HG03159 (cell line): ENCODE data around the gene CRYZL1.
"Not testable (repeated sequence)": the region's sequence is repeated elsewhere in the genome, so short reads cannot be mapped to it uniquely, and the experiment has no call there.

Source experiments
- ATAC-seq: cut with Tn5 transposase; IDR thresholded peaks from one replicate; pipeline ENCODE4 v1.9.1; 2021; ENCODE audit warnings: mild to moderate bottlenecking, moderate library complexity; ENCODE audit not compliant: unreplicated experiment

Gene CRYZL1

DNA sequence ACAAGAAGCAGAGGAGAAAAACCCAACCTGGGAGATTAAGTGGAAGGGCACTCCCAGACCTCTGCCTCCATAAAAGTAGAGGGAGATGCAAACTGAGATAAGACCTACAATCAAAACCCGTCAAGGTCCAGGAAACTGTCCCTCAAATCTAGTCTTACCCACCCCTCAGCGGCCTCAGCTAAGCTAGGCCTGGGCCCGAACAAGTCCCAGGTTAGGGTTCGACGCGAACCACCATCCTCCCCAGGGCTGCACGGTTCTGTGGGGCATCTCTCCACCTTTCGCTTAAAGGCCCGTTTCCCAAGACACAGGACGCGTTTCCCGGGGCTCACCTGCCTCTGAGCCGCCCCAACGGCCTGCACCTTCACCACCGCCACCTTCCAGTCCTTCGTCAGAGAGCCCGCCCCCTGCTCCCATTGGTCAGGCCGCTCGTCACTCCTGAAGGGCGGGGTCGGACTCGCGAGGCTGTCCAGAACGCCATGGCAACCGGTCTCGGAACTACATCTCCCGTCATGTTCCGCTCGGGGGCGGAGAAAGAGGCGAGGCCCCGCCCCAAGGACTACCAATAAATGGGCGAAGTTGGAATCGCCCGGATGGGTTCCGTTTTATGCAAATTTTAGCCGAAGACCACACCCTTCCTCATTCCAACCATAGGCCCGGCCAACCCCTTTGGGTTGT, at the start of gene CRYZL1:
Gene CRYZL1, minus strand, starts transcription at position 390 of the 675 bp plus-strand sequence. CDS start 10,190 bp downstream, outside the sequence.
- ATAC-seq: peak; percentile 81

DNA sequence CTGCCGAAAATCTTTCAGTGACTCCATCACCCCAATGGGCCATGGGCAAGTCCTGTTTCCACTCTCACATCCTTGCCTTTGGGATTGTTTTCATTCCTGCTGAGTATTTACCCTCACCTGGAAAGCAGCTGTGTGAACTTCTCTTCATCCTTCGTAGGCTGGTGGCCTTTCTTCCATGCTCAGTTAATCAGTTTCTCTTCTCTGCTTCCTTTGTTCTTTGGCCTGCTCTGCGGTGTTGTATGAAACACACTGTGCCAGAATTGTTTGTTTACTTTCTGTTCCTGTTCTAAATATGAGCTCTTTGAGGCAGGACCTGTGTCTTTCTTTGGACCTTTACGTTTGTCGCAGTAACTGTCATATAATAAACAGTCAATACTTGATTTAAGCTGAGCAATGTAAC, 49.3 kb upstream of the CRYZL1 start:
- ATAC-seq: no peak

DNA sequence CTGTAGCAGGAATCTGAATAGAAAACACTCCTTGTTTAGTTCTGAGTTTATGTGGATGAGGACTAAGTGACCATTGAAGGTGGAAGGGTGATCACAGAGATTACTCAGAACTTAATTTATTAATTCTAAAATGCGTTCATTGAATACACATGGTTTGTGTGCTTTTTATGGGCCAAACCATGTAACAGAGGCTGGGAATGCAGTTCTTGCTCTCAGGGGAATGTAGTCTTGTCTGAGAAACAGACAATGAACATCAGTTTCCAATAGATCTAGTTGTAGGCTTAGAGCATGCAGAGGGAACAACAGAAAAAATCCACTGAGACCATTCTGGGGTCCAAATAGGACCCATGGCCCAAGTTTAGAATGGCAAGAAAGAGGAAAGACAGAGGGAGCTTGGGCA, 46.8 kb upstream of the CRYZL1 start:
- no peak for ATAC-seq

DNA sequence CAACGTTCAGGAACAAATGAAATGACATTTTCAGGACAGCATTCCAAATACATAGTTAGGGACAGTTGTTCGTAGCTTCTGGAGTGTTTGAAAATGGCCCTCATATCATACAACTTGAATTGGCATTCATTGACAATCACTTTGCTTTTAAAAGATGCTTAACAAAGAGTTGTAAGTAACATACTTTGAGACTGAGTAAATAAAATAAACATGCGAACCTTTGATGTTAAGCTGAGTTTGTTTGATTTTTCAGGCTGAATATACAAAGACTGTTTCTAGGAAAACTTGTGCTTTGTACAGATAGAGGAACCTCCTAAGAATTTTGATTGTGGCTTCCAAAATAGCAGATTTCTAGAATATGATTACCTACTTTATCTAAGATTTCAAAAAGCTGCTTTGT, 46.1 kb upstream of the CRYZL1 start:
- no peak for ATAC-seq

DNA sequence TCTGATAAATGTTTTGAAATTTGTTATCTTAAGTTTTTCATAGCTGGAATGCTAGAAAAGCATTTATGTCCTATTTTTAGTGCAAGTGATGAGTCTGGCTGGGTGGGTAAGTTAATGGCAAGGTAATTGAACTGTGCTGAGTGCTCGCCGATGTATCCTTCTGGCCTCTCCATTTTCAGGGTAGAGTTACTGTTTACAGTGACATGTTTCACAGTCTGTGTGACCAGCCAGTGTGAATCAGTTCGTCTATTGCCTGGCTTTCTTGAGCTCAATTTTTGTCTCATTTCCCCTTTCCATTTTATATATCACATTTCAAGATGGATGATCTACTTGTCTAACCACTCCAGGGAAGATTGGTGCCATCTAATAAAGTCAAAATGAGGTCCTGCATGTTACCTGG, 44.8 kb upstream of the CRYZL1 start:
- no peak for ATAC-seq

DNA sequence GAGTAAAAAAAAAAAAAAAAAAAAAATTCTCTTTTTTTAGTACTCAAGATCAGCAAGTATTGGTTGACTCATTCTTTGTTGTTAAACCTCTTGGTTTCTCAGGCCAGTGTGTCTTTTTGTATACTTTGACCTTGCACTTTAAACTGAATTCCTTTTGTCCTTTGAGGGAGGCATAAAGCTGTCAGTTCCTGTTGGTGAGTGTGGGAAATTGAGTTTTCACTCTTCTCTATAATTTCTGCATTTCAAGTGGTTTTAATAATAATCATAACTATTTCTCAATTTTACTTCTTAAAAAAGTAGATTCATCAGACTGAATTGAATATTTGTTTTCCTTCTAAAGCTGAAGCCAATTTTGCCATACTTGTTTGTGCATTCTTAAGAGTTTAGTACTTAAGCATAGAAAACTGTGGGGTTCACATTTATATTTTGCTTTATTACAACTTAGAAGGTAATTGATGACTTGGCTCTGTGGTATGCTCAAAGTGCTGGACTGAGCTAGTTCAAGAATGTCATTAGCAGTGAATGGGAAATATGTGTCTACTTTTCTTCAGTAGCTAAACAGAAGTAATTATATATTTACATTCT, 44.2 kb upstream of the CRYZL1 start:
- no peak for ATAC-seq

DNA sequence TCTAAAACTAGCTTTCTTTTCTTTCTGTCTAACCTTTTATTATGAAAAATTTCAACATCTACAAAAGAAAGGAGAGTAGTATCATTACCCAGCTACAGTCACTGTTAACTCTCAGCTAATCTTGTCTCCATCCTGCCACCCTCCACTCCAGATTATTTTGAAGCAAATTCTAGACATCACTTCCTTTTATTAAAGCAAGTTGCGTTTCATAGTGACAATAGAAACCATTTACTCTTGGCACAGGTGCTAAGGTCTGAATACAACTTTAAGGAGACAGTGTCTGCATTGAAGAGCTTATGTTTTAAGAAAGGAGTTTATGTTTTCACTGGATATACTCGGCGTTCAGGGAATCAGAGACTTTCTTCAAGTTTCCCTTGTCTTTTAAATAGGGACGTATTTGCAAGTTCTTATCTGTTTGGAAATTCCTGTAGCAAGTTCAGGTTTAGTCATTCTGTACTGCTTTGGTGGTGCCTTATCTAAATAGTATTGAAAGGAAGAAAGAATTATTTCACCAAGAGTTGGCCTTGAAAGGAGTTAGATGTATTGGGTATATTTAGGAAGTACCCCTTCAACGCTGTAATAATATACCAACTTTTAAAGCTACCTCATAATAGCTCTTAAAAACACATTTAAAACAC, 43.5 kb upstream of the CRYZL1 start:
- ATAC-seq: no peak

DNA sequence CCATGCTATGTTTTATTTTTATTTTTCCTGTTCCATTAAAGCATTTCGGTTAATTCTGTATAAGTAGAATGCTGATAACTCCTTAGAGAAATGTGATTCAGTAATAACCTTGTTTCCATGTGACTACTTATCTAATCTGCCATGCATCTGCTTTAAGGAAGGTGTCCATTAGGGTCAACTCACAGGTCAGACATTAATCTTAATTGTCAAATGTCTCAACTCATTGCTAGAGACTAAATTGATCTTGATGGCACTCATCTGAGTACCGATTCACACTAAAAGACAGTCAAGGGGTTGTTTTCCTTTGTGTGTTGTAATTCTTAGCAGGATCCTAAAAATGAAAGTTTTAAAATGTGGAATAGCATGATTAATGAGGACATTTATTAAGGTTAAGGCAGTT, 42.5 kb upstream of the CRYZL1 start:
- ATAC-seq: no peak

DNA sequence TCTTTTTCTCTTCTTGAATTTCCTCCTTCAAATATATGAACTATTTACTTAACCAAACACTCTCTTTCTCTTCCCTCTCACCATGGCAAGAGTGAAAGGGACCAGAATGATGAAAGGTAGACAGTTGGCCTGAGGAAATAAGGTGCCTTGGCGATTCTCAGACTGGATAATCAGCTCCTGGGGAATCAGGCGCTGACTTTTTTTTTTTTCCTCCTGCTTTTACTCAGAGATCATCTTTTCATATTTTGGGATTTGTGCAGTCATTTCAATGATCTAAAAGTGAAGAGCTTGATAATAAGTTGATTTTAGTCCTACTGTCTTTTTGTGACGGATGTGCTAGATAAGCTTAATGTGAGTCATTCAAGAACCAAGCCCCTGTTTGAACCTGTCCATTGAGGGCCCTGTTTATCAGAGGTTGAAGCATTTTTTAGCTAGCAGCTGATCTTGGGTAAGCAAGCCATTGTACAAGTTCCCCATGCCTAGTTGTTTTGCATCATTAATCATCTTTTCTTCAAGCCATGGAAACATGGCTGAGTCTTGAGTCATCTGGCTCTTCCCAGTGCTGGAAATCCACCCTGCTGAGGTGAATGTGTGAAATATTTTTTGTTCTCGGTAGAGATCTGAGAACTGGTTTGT, 41.6 kb upstream of the CRYZL1 start:
- ATAC-seq: no peak

DNA sequence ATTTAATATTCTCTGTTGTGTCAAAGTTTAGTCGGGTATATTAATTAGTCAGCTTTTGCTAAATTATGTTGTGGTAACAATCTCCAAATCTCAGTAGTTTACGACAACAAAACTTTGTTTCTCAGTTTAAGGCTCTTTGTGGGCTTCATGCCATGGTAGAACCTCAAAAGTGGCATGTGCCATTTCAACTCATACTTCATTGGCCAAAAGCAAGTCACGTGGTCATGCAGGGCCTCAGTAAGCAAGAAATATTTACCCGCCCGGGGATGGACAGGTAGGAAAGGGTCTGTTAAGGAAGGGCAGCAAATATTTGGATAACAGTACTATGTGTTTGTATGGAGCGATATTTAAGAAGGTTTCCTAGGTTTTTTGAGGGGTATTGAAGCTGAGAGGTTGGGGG, 39.3 kb upstream of the CRYZL1 start:
- ATAC-seq: no peak

DNA sequence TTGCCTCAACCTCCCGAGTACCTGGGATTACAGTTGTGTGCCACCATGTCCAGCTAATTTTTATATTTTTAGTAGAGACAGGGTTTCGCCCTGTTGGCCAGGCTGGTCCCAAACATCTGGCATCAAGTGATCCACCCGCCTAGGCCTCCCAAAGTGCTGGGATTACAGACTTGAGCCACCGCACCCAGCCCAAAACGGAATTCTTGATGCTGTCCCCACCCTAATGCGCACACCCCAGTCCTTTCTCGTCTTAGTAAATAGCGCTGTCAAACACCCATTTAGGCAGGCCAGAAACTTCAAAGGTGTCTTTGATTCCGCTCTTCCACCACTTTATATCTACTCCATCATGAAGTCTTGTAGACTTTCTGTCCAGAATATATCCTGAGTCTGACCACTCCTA, 35.9 kb upstream of the CRYZL1 start:
- ATAC-seq: no peak

DNA sequence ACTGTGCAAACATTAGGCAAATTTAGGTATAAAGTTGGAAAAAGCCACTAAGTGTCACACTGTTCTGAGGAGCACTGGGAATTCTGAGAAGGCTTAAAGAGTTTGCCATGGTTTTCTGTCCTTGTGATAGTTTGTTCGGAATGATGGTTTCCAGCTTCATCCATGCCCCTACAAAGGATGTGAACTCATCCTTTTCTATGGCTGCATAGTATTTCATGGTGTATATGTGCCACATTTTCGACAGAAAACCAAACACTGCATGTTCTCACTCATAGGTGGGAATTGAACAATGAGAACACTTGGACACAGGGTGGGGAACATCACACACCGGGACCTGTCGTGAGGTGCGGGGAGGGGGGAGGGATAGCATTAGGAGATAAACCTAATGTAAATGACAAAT, 35.1 kb upstream of the CRYZL1 start:
- ATAC-seq: not testable (repeated sequence)

DNA sequence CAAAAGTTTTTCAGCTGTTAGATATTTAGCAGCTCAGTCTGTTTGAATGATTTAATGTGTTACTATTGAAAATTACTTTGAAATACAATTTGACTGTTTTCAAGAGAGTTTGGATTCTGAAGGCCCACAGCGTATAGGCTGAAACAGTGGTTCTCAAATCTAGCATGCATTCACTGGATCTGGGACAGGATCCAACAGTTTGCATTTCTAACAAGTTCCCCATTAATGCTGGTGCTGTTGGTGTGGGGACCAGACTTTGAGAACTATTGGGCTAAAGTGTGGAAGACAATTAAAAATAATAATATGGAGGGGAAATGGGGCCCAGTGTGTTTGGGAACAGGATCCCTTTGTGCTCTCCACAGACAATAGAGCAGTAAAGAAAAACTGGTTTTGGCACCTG, 32.7 kb upstream of the CRYZL1 start:
- ATAC-seq: no peak

DNA sequence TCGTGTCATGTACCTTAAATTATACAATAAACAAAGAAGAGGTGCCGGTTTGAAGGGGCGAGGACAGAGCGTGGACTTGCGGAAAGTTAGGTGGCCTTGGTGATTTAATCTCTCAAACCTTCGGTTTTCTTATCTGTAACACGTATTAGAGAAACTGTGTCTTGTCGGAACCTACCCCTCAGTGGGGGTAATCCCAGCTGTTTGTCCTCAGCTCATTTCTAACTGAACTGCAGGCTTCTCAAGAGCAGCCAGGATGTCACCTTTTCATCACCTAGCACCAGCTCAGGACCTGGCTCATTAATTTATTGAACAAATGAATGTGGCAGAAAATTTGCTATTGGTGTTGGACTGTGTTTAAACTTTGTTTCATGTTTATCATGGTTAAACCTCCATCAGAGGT, 31.9 kb upstream of the CRYZL1 start:
- ATAC-seq: no peak

DNA sequence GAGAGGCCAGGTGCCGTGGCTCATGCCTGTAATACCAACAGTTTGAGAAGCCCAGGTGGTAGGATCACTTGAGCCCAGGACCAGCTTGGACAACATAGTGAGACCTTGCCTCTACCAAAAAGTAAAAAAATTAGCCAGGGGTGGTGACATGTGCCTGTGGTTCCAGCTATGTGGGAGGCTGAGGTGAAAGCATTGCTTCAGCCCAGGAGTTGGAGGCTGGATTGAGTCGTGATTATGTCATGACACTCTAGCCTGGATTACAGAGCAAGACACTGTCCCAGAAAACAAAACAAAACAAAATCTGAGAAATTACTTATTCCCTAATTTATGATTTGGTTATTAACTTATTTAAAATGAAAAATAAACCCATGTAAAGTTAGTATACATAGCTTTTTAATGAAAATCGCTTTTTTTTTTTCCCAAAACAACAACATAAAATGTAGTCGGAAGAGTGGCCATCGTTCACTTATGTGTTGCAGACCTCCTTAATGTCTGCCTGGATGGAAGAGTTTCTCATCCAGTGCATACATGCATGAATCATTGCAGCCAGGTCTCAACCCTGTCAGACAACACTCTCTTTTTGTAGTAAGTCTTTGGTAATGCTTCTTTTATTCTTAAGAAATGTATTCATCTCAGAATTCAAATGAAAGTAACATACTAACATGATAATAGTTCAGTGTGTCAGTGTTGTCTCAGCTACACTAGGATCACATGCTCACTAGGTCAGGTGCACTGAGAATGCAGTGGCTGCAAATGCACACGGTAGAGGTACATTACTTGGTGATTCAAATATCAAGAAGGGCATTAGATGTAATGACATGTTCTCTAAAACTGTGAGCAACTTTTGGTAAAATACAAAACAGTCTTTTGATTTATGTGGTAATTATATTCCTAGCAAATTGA, 28.8 kb upstream of the CRYZL1 start:
- no peak for ATAC-seq

DNA sequence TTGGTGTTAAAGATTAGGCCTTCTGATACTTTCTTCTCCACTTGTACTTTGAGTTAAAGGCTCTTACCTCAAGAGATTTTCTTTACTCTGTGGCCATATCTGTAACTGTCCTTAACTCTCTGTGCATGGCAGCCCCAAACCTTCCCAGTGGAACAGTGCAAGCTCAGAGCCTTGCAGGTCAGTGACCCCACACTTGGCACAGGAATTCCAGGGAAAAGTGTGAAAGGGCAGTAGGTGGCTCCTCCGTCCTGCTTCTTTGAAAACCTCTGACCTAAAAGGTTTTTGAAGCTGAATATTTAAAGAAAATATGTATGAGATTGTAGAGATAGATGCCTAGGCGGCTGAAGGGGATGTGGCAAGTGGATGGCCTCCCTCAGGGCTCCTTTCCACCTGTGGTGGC, 27.1 kb upstream of the CRYZL1 start:
- ATAC-seq: no peak

DNA sequence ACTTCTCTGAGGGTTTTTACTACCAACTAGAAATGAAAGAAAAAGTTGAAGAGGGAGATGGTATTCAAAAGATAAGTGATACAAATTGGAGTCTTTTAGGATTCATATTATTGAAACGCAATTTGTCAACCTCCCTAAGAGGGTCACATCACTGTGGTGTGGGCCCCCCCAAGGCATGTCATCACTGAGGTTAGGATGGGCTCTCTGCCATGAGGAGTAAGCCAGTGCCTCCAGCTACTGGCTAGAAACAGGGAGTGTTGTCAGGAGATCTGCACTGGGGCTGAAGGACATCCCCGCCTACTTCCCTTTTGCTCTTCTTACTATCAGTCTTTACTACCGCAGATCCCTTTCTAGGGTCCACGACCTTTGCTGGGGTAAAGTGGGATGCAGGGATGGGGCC, 26.6 kb upstream of the CRYZL1 start:
- ATAC-seq: no peak

DNA sequence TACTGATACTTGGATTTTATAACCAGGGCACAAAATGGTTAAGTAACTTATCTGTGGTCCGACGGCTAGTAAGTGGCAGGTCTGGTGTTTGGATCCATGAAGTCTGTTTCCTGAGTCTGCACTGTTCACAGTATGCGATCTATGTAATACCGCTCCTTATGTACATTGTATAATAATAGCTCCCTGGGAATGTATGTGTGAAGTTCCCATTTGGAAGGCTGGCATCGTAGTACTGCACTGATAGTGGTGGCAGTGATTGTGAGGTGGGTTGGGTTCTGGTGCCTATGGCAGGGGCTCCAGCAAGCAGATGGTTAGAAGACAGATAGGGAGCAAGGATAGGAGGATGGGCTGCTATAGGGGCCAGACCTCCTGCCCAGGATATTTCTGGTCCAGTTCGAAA, 26.1 kb upstream of the CRYZL1 start:
- ATAC-seq: no peak

DNA sequence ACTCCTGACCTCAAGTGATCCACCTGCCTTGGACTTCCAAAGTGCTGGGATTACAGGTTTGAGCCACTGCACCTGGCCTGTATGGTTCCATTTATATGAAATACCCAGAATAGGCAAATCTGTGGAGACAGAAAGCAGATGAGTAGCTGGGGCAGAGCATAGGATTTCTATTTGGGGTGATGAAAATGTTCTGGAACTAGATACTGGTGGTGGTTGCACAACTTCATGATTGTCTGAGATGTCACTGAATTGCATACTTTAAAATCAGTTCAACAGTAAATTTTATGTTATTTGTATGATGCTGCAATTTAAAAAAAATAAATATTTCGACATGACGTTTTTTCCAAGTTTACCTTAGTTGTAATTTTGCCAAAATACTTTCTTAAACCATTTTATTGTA, 24.6 kb upstream of the CRYZL1 start:
- ATAC-seq: no peak

DNA sequence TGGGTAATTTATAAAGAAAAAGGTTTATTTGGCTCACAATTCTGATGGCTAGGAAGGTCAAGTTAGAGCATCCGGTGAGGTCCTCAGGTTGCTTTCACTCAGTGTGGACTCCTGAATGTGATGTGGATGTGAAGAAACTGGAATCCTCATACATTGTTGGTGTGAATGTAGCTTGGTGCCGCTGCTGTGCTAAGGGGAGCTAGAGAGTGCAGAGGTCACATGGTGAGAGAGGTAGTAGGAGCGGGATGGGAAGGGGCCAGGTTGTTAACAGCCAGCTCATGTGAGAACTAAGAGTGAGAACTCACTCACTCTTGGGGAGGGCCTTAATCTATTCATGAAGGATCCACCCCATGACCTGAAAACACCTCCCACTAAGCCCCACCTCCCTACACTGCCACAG, 22.6 kb upstream of the CRYZL1 start:
- no peak for ATAC-seq

DNA sequence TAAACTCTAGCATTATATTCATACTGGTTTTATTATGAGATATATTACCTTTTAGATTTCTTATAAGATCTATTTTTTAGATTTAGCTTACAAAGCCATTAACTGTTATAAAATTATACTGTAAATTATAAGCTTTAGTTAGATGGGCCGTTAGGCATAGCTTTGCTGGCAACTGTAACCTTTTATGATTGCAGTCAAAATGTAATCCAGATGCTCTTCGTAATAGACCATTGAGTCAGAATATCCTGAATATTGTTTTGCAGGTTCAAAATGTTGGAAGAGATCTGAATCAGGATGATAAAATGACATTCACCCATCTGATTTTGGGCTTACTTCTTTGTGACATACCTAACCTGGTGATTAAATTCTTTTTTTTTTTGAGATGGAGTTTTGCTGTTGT, 21.7 kb upstream of the CRYZL1 start:
- ATAC-seq: no peak
